ENCODE results near the gene OTOS.

The OTOS gene

GRCh38 chr2:240153418-240153817, 13.0 kb upstream of the OTOS start:
- no peak for DNase-seq (ENCODE audit: low read depth, low spot score)

GRCh38 chr2:240151477-240152031, 11.1 kb upstream of the OTOS start:
- DNase-seq (ENCODE audit: low read depth, low spot score): no peak

DNA sequence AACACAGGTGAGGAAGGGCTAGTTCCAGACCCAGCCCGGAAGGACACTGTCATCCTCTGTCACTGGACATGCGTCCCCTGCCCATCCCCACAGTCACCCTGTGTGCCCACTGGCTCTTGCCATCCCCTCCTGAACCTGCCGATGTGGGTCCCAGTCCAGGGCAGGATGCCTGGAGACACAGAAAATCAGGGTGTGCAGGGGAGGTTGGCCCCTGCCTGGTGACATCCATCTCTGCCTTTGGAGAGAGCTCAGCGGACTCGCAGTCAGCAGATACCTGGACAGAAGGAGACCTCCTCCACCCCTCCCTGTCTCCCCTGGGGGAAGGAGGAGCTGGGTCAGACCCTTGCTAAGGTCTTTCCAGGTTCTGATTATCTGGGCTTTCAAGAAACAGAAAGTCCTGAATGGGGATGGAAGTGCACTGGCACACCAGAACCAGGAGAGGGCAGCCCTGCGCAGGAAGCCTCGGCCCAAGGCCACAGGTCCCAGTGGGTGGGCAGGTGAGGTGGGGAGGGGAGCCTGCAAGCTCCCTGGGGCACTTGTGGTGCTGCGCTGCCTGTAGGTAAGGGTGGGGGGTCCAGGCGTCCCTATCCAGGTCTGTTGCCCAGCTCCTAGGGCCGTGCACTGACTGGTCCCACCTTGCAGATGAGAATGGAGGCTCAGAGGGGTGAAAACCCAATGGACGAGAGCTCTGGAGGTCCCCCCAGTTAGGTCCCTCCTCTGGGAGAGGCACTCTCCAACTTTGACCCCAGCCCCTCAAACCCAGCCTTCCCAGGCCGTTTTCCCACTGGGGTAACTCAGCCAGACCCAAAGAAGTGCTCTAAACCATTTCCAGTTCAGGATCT, 9.7 kb upstream of the OTOS start:
- DNase-seq (ENCODE audit: low read depth, low spot score): no peak

GRCh38 chr2:240147911-240148587, 7.6 kb upstream of the OTOS start:
- no peak for DNase-seq (ENCODE audit: low read depth, low spot score)

- DNase-seq (ENCODE audit: low read depth, low spot score): no peak
Observed at GRCh38 chr2:240147382-240147781, 6.9 kb upstream of the OTOS start.

DNA sequence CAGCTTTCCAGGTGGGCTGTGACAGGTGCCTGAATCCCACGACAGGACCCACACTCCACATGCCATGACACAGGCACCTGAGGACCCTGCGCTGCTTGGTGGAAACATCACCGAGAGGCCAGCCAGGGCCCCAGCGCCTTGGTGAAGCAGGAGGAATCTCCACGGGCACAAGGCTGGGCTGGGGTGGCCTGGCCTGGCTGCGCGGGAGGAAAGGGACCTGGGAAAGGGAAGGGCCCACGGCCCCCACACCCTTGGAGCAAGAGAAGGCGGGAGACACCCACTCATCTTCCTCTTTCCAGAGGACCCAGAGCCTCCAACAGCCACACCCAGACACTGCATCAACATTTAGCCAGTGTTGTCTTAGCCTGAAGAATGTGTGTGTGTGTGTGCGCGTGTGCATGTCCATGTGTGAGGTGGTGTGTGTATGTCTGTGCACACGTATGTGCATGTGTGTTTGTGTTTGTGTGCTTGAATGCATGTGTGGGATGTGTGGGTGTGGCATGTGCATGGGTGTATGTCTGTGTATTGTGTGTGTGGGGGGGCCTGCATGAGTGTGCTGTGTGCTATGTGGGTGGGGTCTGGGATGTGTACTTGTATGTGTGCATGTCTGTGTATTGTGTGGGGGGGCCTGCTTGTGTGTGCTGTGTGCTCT, 6.3 kb upstream of the OTOS start:
- DNase-seq (ENCODE audit: low read depth, low spot score): no peak

- DNase-seq (ENCODE audit: low read depth, low spot score): no peak
Observed at GRCh38 chr2:240146141-240146561, 5.7 kb upstream of the OTOS start.

DNA sequence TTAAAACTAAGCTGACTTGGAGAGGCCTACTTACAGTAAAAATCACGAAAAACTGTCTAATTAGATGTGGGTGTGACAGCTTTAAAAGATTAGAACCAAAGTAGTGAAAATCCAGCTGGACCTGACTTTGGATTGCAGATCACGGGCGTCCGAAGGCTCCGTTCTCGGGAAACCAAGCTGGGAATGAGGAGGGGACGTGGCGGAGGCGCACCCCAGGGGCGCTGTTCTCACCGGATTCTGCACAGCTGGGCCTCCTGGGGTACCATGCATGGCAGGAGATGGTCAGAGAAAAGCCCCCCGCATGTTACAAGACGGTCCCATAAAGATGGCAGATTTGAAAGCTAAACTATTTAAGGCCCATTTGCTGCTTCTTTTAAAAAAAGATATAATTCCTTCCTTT, 5.0 kb upstream of the OTOS start:
- DNase-seq (ENCODE audit: low read depth, low spot score): no peak

DNA sequence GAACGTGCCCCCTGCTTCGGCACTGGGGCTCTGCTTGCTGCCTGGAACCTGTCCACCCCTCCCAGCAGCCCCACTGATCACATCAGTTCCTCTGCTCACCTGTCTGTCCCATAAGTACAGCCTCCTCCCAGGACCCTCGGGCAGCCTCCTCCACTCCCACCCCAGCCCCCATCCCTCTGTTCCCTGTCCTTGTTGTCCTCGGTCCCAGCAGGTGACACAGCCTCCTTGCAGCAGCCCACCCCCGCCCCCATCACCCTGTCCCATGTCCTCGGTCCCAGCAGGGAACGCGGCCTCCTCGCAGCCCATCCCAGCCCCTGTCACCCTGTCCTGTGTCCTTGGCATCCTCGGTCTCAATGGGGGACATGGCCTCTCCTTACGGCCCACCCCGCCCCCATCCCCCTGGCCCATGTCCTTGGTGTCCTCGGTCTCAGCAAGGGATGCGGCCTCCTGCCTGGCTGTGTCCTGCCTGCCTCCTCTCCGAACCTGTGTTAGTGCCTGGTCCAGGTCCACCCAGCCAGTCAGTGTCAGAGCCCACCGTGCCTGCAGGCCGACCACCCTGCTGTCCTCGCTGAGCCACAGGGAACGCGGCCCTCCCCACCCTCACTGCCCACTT, 4.3 kb upstream of the OTOS start:
- DNase-seq (ENCODE audit: low read depth, low spot score): no peak

GRCh38 chr2:240143801-240144648, 3.6 kb upstream of the OTOS start:
- DNase-seq (ENCODE audit: low read depth, low spot score): no peak

GRCh38 chr2:240143276-240143675, 2.8 kb upstream of the OTOS start:
- DNase-seq (ENCODE audit: low read depth, low spot score): no peak

- DNase-seq (ENCODE audit: low read depth, low spot score): no peak
Observed at GRCh38 chr2:240142859-240143258, 2.4 kb upstream of the OTOS start.

DNA sequence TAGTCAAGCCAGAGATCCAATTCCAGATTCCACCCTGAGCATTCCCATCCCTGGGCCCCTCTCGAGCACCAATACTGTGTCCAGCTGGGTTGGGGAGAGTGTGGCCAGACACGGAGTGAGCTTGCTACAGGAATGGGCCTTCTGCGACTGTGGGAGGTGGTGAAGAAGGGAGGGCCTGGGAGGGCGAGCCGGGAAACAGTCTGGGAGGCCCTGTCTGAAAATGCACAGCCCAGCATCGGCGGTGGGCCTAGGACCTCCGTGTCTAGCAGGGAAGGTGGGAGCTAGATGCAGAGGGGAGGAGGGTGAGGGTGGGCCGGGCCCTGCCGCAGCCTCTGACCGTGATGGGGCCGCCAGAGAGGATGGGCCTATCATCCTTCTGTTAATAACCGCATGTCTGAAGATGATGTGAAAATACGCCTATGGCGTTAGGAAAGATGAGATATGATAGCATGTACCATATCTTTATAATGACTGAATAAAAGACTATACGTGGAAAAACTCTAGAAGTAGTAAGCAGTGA, 1.9 kb upstream of the OTOS start:
- DNase-seq (ENCODE audit: low read depth, low spot score): no peak

DNA sequence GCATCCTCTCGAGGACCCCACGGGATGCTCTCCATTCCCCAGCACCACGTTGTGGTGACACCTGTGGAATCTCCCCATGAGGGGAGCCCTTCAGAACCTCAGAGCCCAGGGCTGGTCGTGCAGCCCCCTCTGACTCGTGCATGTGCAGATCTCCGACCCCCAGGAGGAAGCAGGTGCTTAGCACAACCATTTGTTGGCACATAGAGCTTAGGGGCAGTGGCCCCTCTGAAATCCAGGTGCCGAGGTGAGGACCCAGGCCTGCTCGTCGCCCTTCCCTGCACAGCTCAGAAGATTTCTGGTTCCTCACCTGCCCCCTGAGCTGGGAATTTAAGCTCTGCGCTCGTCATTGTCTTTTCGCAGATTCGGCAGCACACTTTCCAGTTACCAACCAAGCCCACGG, 1.3 kb upstream of the OTOS start:
- DNase-seq (ENCODE audit: low read depth, low spot score): no peak

- no peak for DNase-seq (ENCODE audit: low read depth, low spot score)
Observed at GRCh38 chr2:240140920-240141319, 462 bp upstream of the OTOS start.

- no peak for DNase-seq (ENCODE audit: low read depth, low spot score)
Observed at GRCh38 chr2:240139666-240140393, 628 bp downstream of the OTOS start.

- no peak for DNase-seq (ENCODE audit: low read depth, low spot score)
Observed at GRCh38 chr2:240139011-240139441, 1.4 kb downstream of the OTOS start.

DNA sequence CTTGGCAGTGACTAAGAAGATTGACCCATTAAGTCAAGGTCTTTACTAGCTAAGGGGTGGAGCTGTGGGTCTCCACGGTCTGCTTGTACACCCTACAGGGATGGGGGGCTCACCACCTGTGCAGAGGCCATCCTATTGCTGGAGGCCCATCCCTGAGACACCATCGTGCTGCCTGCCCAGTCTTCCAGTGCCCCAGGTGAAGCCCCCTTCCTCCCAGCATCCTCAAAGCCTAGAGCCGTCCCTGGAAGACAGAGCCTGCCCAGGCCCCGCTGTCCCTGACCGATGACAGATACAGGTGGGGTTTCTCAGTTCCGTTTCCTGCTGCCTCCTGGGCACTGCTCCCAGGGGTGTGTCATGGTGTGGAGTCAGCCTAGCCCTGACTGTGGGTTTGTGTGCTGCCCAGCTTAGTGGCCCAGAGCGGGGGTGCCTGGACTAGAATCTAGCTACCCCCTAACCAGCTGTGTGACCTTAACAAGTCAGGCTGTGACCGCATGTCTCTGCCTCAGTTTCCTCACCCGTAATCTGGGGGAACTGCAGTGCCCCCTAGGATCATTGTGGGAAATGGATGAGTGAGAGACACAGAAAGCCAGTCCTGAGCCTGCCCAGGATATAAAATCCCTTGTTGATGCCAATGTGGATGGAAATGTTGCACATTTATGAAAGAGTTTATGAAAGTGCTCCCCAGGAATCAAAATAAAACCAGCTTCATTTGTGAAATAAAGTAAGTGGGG, 2.0 kb downstream of the OTOS start:
- DNase-seq (ENCODE audit: low read depth, low spot score): no peak

GRCh38 chr2:240137596-240138253, 2.7 kb downstream of the OTOS start:
- no peak for DNase-seq (ENCODE audit: low read depth, low spot score)

All from brain pericyte (primary cell).